OCI-LY3 (cell line): ENCODE measurements around the gene DNAJC8.

ENCODE experiments used
- CTCF ChIP-seq: fragments of 200-600, 300-600 bp; sonication (generic); IDR thresholded peaks from 2 replicates; pipeline ENCODE4 v1.5.1; 2014; ENCODE audit warnings: antibody characterized with exemption, low read length, low read depth
- EZH2phosphoT487 ChIP-seq: fragments of 200-600 bp; shearing (Covaris generic); IDR thresholded peaks from 2 replicates; pipeline ENCODE4 v1.6.1; 2018; ENCODE audit warnings: antibody characterized with exemption, mixed run types, low read depth

DNA sequence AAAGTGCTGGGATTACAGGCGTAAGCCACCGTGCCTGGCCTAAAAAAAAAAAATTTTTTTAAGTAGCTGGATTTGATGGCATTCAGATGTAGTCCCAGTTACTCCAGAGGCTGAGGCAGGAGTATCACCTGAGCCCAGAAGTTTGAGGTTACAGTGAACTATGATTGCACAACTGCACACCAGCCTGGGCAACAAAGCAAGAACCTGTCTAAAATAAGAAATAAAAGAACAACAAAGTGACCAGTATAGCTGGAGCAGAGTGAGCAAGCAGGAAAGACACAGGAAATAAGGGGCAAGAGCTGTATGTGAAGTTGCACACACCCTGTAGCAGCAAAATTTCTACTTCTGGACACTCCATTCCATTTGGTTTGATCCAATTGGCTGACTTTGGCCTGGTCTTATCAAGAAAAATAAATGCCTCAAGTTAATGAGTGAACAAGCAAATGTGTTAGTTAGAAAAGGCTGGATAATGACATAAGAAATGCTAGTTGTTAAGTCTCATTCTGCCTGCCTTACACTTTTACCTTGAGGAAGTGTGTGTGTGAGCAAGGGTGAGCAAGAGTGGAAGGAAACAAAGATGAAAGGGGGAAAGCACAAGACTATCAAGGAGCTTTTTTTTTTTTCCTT lies 11.0 kb upstream of the DNAJC8 start:
- TF ChIP-seq CTCF (no peak), EZH2phosphoT487 (no peak)
